Thymus (tissue), 11 donors: Measurements from ENCODE around the gene MORF4L1. TPM values are rescaled to one million over a fixed set of nuclear protein-coding genes. Genes with fewer than 3 reads are reported as not detected.

Experiments used
- DNase-seq, 9 donors: peaks; one replicate each; pipeline ENCODE4 v3.0.0-alpha.2; 2013; ENCODE audit warnings: low spot score in 9 of 9, low read depth in 6 of 9, missing footprints in 1 of 9
- H3K27ac ChIP-seq, 2 donors: one replicate each; pipeline ENCODE4 v1.5.1; 2013; ENCODE audit warnings: control low read depth in 1 of 2, low read depth in 1 of 2, low read length in 1 of 2, mild to moderate bottlenecking in 1 of 2, moderate library complexity in 1 of 2
- H3K27me3 ChIP-seq, 2 donors: one replicate each; pipeline ENCODE4 v1.5.1; 2013; ENCODE audit warnings: low read length in 1 of 2; ENCODE audit not compliant: control insufficient read depth in 2 of 2, insufficient read depth in 1 of 2
- H3K36me3 ChIP-seq, 2 donors: one replicate each; pipeline ENCODE4 v1.5.1; 2013; ENCODE audit warnings: low read length in 1 of 2, mild to moderate bottlenecking in 1 of 2, moderate library complexity in 1 of 2; ENCODE audit not compliant: control insufficient read depth in 2 of 2, insufficient read depth in 2 of 2
- H3K4me1 ChIP-seq, 2 donors: one replicate each; pipeline ENCODE4 v1.5.1; 2013; ENCODE audit warnings: low read length in 2 of 2; ENCODE audit not compliant: control insufficient read depth in 2 of 2, insufficient read depth in 2 of 2
- H3K4me3 ChIP-seq, 2 donors: one replicate each; pipeline ENCODE4 v1.5.1; 2013; ENCODE audit warnings: low read length in 2 of 2, control low read depth in 1 of 2, mild to moderate bottlenecking in 1 of 2
- H3K9me3 ChIP-seq, 2 donors: one replicate each; pipeline ENCODE4 v1.5.1; 2013; ENCODE audit warnings: low read length in 1 of 2, mild to moderate bottlenecking in 1 of 2; ENCODE audit not compliant: control insufficient read depth in 2 of 2, insufficient read depth in 1 of 2
- WGBS: extraction: QIAGEN DNeasy Blood & Tissue Kit; methylation state at CpG from one replicate; pipeline ENCODE4 v1.1.7; 2013; 5-methylcytosine and 5-hydroxymethylcytosine counted together
- polyA plus RNA-seq: library from polyadenylated mRNA; stranded (reverse); fragments of 200-250 nt; gene quantifications from one replicate; pipeline ENCODE4 v1.2.3, GENCODE V29; 2013
- total RNA-seq: library from RNA; stranded (reverse); fragments of 120-200 nt; gene quantifications from one replicate; pipeline ENCODE4 v1.2.4, GENCODE V29; 2013
- donor health status: healthy.

The MORF4L1 gene
- total and polyA plus RNA-seq, 2 donors: 231 to 233 TPM

- peaks cover 66 to 87% of the 10 kb centered on the region in 2 donors for H3K36me3 ChIP-seq
- 96% methylated on average over 6 of the region's 6 CpGs for WGBS
- H3K4me1 ChIP-seq: no peaks in the 10 kb centered on the region
Observed at GRCh38 chr15:78904599-78905358, 32.1 kb downstream of the MORF4L1 start.

GRCh38 chr15:78906316-78906620, 33.6 kb downstream of the MORF4L1 start:
- DNase-seq: no peak
- Histone ChIP-seq H3K4me3 (no peak overlapping the region), H3K36me3 (peaks cover 74 to 86% of the 10 kb centered on the region in 2 donors), H3K27me3 (no peaks in the 10 kb centered on the region), H3K9me3 (no peaks in the 10 kb centered on the region), H3K4me1 (no peaks in the 10 kb centered on the region), H3K27ac (no peak overlapping the region)
- 95% methylated on average over 2 of the region's 2 CpGs for WGBS

More at GRCh38 chr15:78904599-78905358, 32.1 kb downstream of the MORF4L1 start:
- no peak for DNase-seq
- Histone ChIP-seq H3K27ac (no peak overlapping the region), H3K4me3 (no peak overlapping the region), H3K9me3 (no peaks in the 10 kb centered on the region), H3K27me3 (no peaks in the 10 kb centered on the region)

- peaks cover 67 to 81% of the 10 kb centered on the region in 2 donors for H3K36me3 ChIP-seq
- H3K9me3 ChIP-seq: no peaks in the 10 kb centered on the region
- no peaks in the 10 kb centered on the region for H3K27me3 ChIP-seq
- H3K4me1 ChIP-seq: no peaks in the 10 kb centered on the region
- no peak overlapping the region for H3K27ac ChIP-seq
- 92% methylated on average over 3 of the region's 3 CpGs for WGBS
- H3K4me3 ChIP-seq: no peak overlapping the region
- peak in 1 of 9 donors; percentile 21 for DNase-seq
Observed at GRCh38 chr15:78907577-78907976, 34.9 kb downstream of the MORF4L1 start.

- WGBS: 94% methylated on average over 3 of the region's 3 CpGs
- Histone ChIP-seq H3K36me3 (peaks cover 70 to 76% of the 10 kb centered on the region in 2 donors), H3K9me3 (no peaks in the 10 kb centered on the region), H3K27ac (no peak overlapping the region), H3K4me3 (no peak overlapping the region), H3K4me1 (no peaks in the 10 kb centered on the region), H3K27me3 (no peaks in the 10 kb centered on the region)
- no peak for DNase-seq
Observed at GRCh38 chr15:78909160-78909695, 36.5 kb downstream of the MORF4L1 start.

- H3K4me3 ChIP-seq: no peak overlapping the region
- WGBS: 81% methylated on average over 5 of the region's 5 CpGs
- DNase-seq: peak in 6 of 9 donors; percentile 6 to 37 (median 22)
- H3K4me1 ChIP-seq: no peaks in the 10 kb centered on the region
- H3K9me3 ChIP-seq: no peaks in the 10 kb centered on the region
- H3K27ac ChIP-seq: no peak overlapping the region
- H3K27me3 ChIP-seq: no peaks in the 10 kb centered on the region
- H3K36me3 ChIP-seq: peaks cover 66 to 75% of the 10 kb centered on the region in 2 donors
Observed at GRCh38 chr15:78909791-78910228, 37.1 kb downstream of the MORF4L1 start.

GRCh38 chr15:78910271-78910670, 37.6 kb downstream of the MORF4L1 start:
- H3K36me3 ChIP-seq: peaks cover 66 to 74% of the 10 kb centered on the region in 2 donors
- H3K4me1 ChIP-seq: no peaks in the 10 kb centered on the region
- WGBS: 95% methylated on average over 7 of the region's 7 CpGs

GRCh38 chr15:78912316-78912715, 39.6 kb downstream of the MORF4L1 start:
- Histone ChIP-seq H3K4me1 (peaks cover 0 to 2% of the 10 kb centered on the region in 2 donors), H3K27ac (no peak overlapping the region), H3K27me3 (no peaks in the 10 kb centered on the region), H3K36me3 (peaks cover 52 to 59% of the 10 kb centered on the region in 2 donors), H3K9me3 (no peaks in the 10 kb centered on the region), H3K4me3 (no peak overlapping the region)
- DNase-seq: no peak
- WGBS: 97% methylated on average over 2 of the region's 2 CpGs

More at GRCh38 chr15:78910271-78910670, 37.6 kb downstream of the MORF4L1 start:
- Histone ChIP-seq H3K27ac (no peak overlapping the region), H3K27me3 (no peaks in the 10 kb centered on the region), H3K4me3 (no peak overlapping the region), H3K9me3 (no peaks in the 10 kb centered on the region)
- no peak for DNase-seq

GRCh38 chr15:78913012-78913411, 40.3 kb downstream of the MORF4L1 start:
- WGBS: 95% methylated on average over 3 of the region's 3 CpGs
- no peak overlapping the region for H3K4me3 ChIP-seq

GRCh38 chr15:78914027-78914764, 41.5 kb downstream of the MORF4L1 start:
- no peak overlapping the region for H3K27ac ChIP-seq

More at GRCh38 chr15:78913012-78913411, 40.3 kb downstream of the MORF4L1 start:
- Histone ChIP-seq H3K9me3 (no peaks in the 10 kb centered on the region), H3K4me1 (peaks cover 0 to 2% of the 10 kb centered on the region in 2 donors), H3K36me3 (peaks cover 55 to 63% of the 10 kb centered on the region in 2 donors), H3K27ac (no peak overlapping the region), H3K27me3 (no peaks in the 10 kb centered on the region)
- no peak for DNase-seq

More at GRCh38 chr15:78914027-78914764, 41.5 kb downstream of the MORF4L1 start:
- Histone ChIP-seq H3K9me3 (no peaks in the 10 kb centered on the region), H3K4me3 (no peak overlapping the region), H3K4me1 (peaks cover 0 to 2% of the 10 kb centered on the region in 2 donors), H3K36me3 (peaks cover 49 to 62% of the 10 kb centered on the region in 2 donors), H3K27me3 (no peaks in the 10 kb centered on the region)
- no peak for DNase-seq
- WGBS: 96% methylated on average over 13 of the region's 13 CpGs
